ENCODE data around the gene FAM135A. TPM values are rescaled to one million over a fixed set of nuclear protein-coding genes. Genes with fewer than 3 reads are reported as not detected.

Gene FAM135A
- polyA plus RNA-seq, 1 donor, result 20.1 TPM

Other genes with a start within 250 kb of the FAM135A start
- gene COL9A1, start 110.4 kb upstream of the FAM135A start, polyA plus RNA-seq (ENCODE audit: insufficient read length), result 4.1 TPM
- 15.7 TPM for gene SDHAF4, start 153.4 kb downstream of the FAM135A start, polyA plus RNA-seq (ENCODE audit: insufficient read length)